Fibroblast of skin of right quadriceps (primary cell): ENCODE data around the gene COL18A1.
"Not testable (repeated sequence)": the region's sequence is repeated elsewhere in the genome, so short reads cannot be mapped to it uniquely, and the experiment has no call there.

ENCODE experiments used
- DNase-seq: peaks from one replicate; pipeline ENCODE4 v3.0.0-alpha.2; 2013

The COL18A1 gene

GRCh38 chr21:45367402-45368351 is 37.3 kb upstream of the COL18A1 start:
- DNase-seq, result no peak

- DNase-seq, result not testable (repeated sequence)
Observed at GRCh38 chr21:45369018-45369417, 35.9 kb upstream of the COL18A1 start.

- no peak for DNase-seq
Observed at GRCh38 chr21:45370575-45370974, 34.4 kb upstream of the COL18A1 start.

- no peak for DNase-seq
Observed at GRCh38 chr21:45371081-45371480, 33.9 kb upstream of the COL18A1 start.

- DNase-seq, result no peak
Observed at GRCh38 chr21:45371655-45372054, 33.3 kb upstream of the COL18A1 start.

GRCh38 chr21:45372732-45373355 is 32.1 kb upstream of the COL18A1 start:
- no peak for DNase-seq

GRCh38 chr21:45373991-45374816 is 30.8 kb upstream of the COL18A1 start:
- no peak for DNase-seq

- no peak for DNase-seq
Observed at GRCh38 chr21:45374826-45375455, 30.0 kb upstream of the COL18A1 start.

- peak; percentile 29 for DNase-seq
Observed at GRCh38 chr21:45376459-45377324, 28.3 kb upstream of the COL18A1 start.

GRCh38 chr21:45377325-45377709 is 27.6 kb upstream of the COL18A1 start:
- DNase-seq, result no peak

GRCh38 chr21:45377866-45378257 is 27.1 kb upstream of the COL18A1 start:
- no peak for DNase-seq

GRCh38 chr21:45378258-45378966 is 26.6 kb upstream of the COL18A1 start:
- DNase-seq, result peak; percentile 46

GRCh38 chr21:45379171-45379900 is 25.6 kb upstream of the COL18A1 start:
- DNase-seq, result no peak

GRCh38 chr21:45379901-45380330 is 25.0 kb upstream of the COL18A1 start:
- no peak for DNase-seq

GRCh38 chr21:45380566-45380965 is 24.4 kb upstream of the COL18A1 start:
- DNase-seq, result no peak

GRCh38 chr21:45381036-45381787 is 23.8 kb upstream of the COL18A1 start:
- DNase-seq, result no peak

GRCh38 chr21:45381865-45382696 is 22.9 kb upstream of the COL18A1 start:
- DNase-seq, result no peak

GRCh38 chr21:45382697-45382997 is 22.3 kb upstream of the COL18A1 start:
- DNase-seq, result no peak

- DNase-seq, result no peak
Observed at GRCh38 chr21:45383111-45383614, 21.8 kb upstream of the COL18A1 start.
